ENCODE results near the gene CHPF2. TPM values are rescaled to one million over a fixed set of nuclear protein-coding genes. Genes with fewer than 3 reads are reported as not detected.

The CHPF2 gene
- total RNA-seq, 4 donors from 2014 or later: 31.4 to 50.2 (median 43.2) TPM

- peaks cover 0 to 12% (median 7%) of the 10 kb centered on the region in 4 donors for H3K4me1 ChIP-seq
- no peak overlapping the region for H3K4me3 ChIP-seq
- H3K9me3 ChIP-seq: no peaks in the 10 kb centered on the region
- TF ChIP-seq CTCF (IDR thresholded peaks at IDR 0.05): no peak
- no peak for TF ChIP-seq POLR2A (IDR thresholded peaks at IDR 0.05)
- peaks cover 0 to 55% (median 0%) of the 10 kb centered on the region in 3 donors for H3K36me3 ChIP-seq
- no peak overlapping the region for H3K27ac ChIP-seq
- peak in 1 of 3 donors; percentile 40 for DNase-seq
- no peaks in the 10 kb centered on the region for H3K27me3 ChIP-seq
Measured at GRCh38 chr7:151237244-151238189, 5.2 kb downstream of the CHPF2 start.

- DNase-seq: peak in 1 of 3 donors; percentile 37
- H3K4me1 ChIP-seq: peaks cover 0 to 11% (median 6%) of the 10 kb centered on the region in 4 donors
- no peak overlapping the region for H3K27ac ChIP-seq
- H3K4me3 ChIP-seq: no peak overlapping the region
- H3K36me3 ChIP-seq: peaks cover 0 to 55% (median 0%) of the 10 kb centered on the region in 3 donors
- H3K9me3 ChIP-seq: no peaks in the 10 kb centered on the region
- H3K27me3 ChIP-seq: no peaks in the 10 kb centered on the region
- TF ChIP-seq POLR2A (IDR thresholded peaks at IDR 0.05) (no peak), CTCF (IDR thresholded peaks at IDR 0.05) (no peak)
Measured at GRCh38 chr7:151238190-151238810, 6.0 kb downstream of the CHPF2 start.

- H3K36me3 ChIP-seq: peaks cover 0 to 55% (median 0%) of the 10 kb centered on the region in 3 donors
- no peaks in the 10 kb centered on the region for H3K9me3 ChIP-seq
- no peak for TF ChIP-seq POLR2A (IDR thresholded peaks at IDR 0.05)
- no peak for TF ChIP-seq CTCF (IDR thresholded peaks at IDR 0.05)
- no peak overlapping the region for H3K4me3 ChIP-seq
- DNase-seq: peak in 1 of 3 donors; percentile 37
- no peaks in the 10 kb centered on the region for H3K27me3 ChIP-seq
- no peak overlapping the region for H3K27ac ChIP-seq
- H3K4me1 ChIP-seq: peaks cover 0 to 12% (median 7%) of the 10 kb centered on the region in 4 donors
Measured at GRCh38 chr7:151238924-151239836, 6.9 kb downstream of the CHPF2 start.

GRCh38 chr7:151239837-151240459, 7.7 kb downstream of the CHPF2 start:
- DNase-seq: peak in 1 of 3 donors; percentile 26
- H3K36me3 ChIP-seq: peaks cover 0 to 52% (median 0%) of the 10 kb centered on the region in 3 donors
- H3K4me1 ChIP-seq: peaks cover 0 to 20% (median 10%) of the 10 kb centered on the region in 4 donors
- TF ChIP-seq CTCF (IDR thresholded peaks at IDR 0.05): no peak
- TF ChIP-seq POLR2A (IDR thresholded peaks at IDR 0.05): no peak
- no peak overlapping the region for H3K4me3 ChIP-seq
- H3K27ac ChIP-seq: no peak overlapping the region
- no peaks in the 10 kb centered on the region for H3K27me3 ChIP-seq
- H3K9me3 ChIP-seq: no peaks in the 10 kb centered on the region
